Adrenal gland (tissue), 12 donors: Measurements from ENCODE around the gene SCAF1. TPM values are rescaled to one million over a fixed set of nuclear protein-coding genes. Genes with fewer than 3 reads are reported as not detected.

Experiments
- DNase-seq, 7 donors: peaks; one replicate each; pipeline ENCODE4 v3.0.0-alpha.2; 2019 to 2020
- H3K27ac ChIP-seq, 5 donors: fragments of 200-600 bp; sonication (generic) in 4 of 5; 1 replicate in 3 of 5; 2 replicates in 2 of 5; pipeline versions ENCODE4 v1.5.1 to v1.8.0; 2016 to 2020; ENCODE audit warnings: mild to moderate bottlenecking in 1 of 5
- H3K27me3 ChIP-seq: fragments of 200-600 bp; 2 replicates; pipeline ENCODE4 v1.8.0; 2021
- H3K36me3 ChIP-seq, 2 donors: fragments of 200-600 bp; replicated peaks in 1 of 2; 1 replicate in 1 of 2; 2 replicates in 1 of 2; pipeline versions ENCODE4 v1.5.1 to v1.8.0; 2018 to 2022
- H3K4me1 ChIP-seq, 2 donors: fragments of 200-600 bp; replicated peaks in 1 of 2; 1 replicate in 1 of 2; 2 replicates in 1 of 2; pipeline versions ENCODE4 v1.5.1 to v1.8.0; 2018 to 2021
- H3K4me3 ChIP-seq, 4 donors: fragments of 200-600 bp; sonication (generic) in 3 of 4; one replicate each; pipeline ENCODE4 v1.5.1; 2016 to 2018
- H3K9me3 ChIP-seq, 3 donors: fragments of 200-600 bp; sonication (generic) in 1 of 3; replicated peaks in 1 of 3; 1 replicate in 2 of 3; 2 replicates in 1 of 3; pipeline versions ENCODE4 v1.5.1 to v1.8.0; 2016 to 2021
- CTCF ChIP-seq, 6 experiments: fragments of 450-650 bp in 4 of 6; fragments of 200-600 bp in 2 of 6; sonication (generic) in 1 of 6; IDR thresholded peaks; 1 replicate in 5 of 6; 2 replicates in 1 of 6; pipeline versions ENCODE4 v1.5.1 to v1.8.0; 2016 to 2021; ENCODE audit warnings: antibody characterized with exemption in 6 of 6, mild to moderate bottlenecking in 2 of 6, moderate library complexity in 1 of 6
- POLR2A ChIP-seq, 2 donors: fragments of 450-650 bp; IDR thresholded peaks; one replicate each; pipeline ENCODE4 v1.6.1; 2017; ENCODE audit warnings: antibody characterized with exemption in 2 of 2, mild to moderate bottlenecking in 2 of 2, moderate library complexity in 1 of 2
- WGBS, 4 donors: extraction: QIAGEN DNeasy Blood & Tissue Kit in 2 of 4; methylation state at CpG; one replicate each; pipeline versions ENCODE4 v1.1.5 to v1.1.7; 2013 to 2017; 5-methylcytosine and 5-hydroxymethylcytosine counted together
- intact Hi-C, 2 donors: fragments of 100-400 bp; cut with DNase I; formaldehyde crosslinking; loops; one replicate each; pipeline versions ENCODE4 v1.14.1 to v1.15.0; 2022 to 2023
- polyA plus RNA-seq, 3 donors: library from polyadenylated mRNA; stranded (reverse); fragments of 200-250 nt in 2 of 3; fragments of 350-450 nt in 1 of 3; fragmentation: Illumina TruSeq in 1 of 3; extraction: RNeasy Lipid Tissue Mini Kit (QIAGEN cat#74804) in 1 of 3; gene quantifications; one replicate each; pipeline ENCODE4 v1.2.3, GENCODE V29; 2013 to 2014
- total RNA-seq, 9 donors: library from RNA; depleted of rRNA in 4 of 9; stranded (reverse); fragments of >200 nt in 4 of 9; fragments of 120-200 nt in 1 of 9; fragmentation: NEBNext Ultra II Directional in 1 of 9; extraction: Animal tissue kit (Norgen Biotek cat#: 25700) in 1 of 9; gene quantifications; one replicate each; pipeline versions ENCODE4 v1.1.0 to v1.2.4, GENCODE V29; 2013 to 2023
- donor health status: healthy with polysubstance abuse.
- donor health status: Bipolar disorder and iron deficiency.
- donor health status: DM: yes; HTN: yes; CAD: no.
- donor health status: DM: no; HTN: no; CAD: no.
- donor health status: DM: no; HTN: no; CAD: no.
- donor health status: DM: yes; HTN: yes; CAD: no.

SCAF1 gene
- total and polyA plus RNA-seq, 12 donors, result 4.2 to 81.3 (median 39.0) TPM

- intact Hi-C loops, result no loop called here
- Histone ChIP-seq H3K27me3 (no peaks in the 10 kb centered on the region), H3K4me3 (no peak overlapping the region), H3K36me3 (peaks cover 0 to 67% of the 10 kb centered on the region in 2 donors), H3K4me1 (peaks cover 7 to 12% of the 10 kb centered on the region in 2 donors), H3K27ac (no peak overlapping the region), H3K9me3 (no peaks in the 10 kb centered on the region)
- no peak for DNase-seq
- WGBS, 4 donors, result 90 to 95% (median 93%) methylated on average over 7 to 15 of the region's 15 CpGs
- TF ChIP-seq POLR2A (IDR thresholded peaks at IDR 0.05) (no peak), CTCF (IDR thresholded peaks at IDR 0.05) (no peak)
Observed at GRCh38 chr19:49660338-49660961, 18.4 kb downstream of the SCAF1 start.

DNA sequence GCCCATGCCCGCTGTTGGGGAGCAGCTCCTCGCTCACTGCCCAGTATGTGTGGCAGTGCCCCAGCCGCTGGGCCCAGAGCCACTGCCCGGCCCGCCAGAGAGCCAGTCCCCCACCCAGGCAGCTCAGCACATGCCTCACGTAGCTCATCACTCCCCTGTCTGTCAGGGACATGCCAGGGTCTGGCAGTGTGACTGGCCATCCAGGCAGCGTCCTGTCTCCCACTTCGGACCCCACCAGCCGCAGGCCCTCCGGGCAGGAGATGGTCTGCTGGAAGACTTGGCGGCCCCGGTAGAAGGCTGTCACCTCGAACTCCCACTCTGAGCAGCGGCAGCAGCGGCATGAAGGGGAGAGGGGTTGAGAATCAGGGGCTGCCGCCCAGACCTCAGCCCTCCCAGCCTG lies 20.0 kb downstream of the SCAF1 start:
- DNase-seq, result no peak
- H3K9me3 ChIP-seq, result no peaks in the 10 kb centered on the region
- intact Hi-C loops, result no loop called here
- 80 to 94% (median 94%) methylated on average over 8 to 16 of the region's 16 CpGs; no CpG with 5 or more reads in 1 of the 4 donors for WGBS, 4 donors
- H3K4me1 ChIP-seq, result peaks cover 14 to 17% of the 10 kb centered on the region in 2 donors
- no peak for TF ChIP-seq POLR2A (IDR thresholded peaks at IDR 0.05)
- TF ChIP-seq CTCF (IDR thresholded peaks at IDR 0.05), result no peak
- H3K27me3 ChIP-seq, result no peaks in the 10 kb centered on the region
- H3K4me3 ChIP-seq, result no peak overlapping the region
- H3K36me3 ChIP-seq, result peaks cover 0 to 52% of the 10 kb centered on the region in 2 donors
- no peak overlapping the region for H3K27ac ChIP-seq

DNA sequence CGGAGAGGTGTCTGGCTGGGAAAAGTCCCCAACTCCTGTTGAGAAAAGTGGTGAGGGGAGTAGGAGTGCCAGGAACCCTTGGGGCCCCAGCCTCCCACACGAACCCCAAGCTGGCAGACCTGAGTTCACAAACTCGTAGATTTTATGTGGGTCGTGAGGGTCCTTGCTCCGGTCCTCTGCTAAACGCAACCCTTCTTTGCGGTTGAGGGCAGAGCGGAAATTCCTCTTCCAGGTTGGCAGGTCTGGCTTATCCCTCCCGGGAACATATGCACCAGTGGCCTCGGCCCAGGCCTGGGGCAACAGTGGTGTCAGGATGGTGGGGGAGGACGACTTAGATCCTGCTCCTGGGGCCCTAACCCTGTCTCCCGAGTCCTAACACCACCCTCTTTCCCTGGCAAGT lies 21.2 kb downstream of the SCAF1 start:
- H3K4me3 ChIP-seq, result no peak overlapping the region
- H3K9me3 ChIP-seq, result no peaks in the 10 kb centered on the region
- H3K4me1 ChIP-seq, result peaks cover 14 to 17% of the 10 kb centered on the region in 2 donors
- peaks cover 0 to 40% of the 10 kb centered on the region in 2 donors for H3K36me3 ChIP-seq
- WGBS, 4 donors, result 86 to 94% (median 91%) methylated on average over 12 of the region's 12 CpGs
- H3K27me3 ChIP-seq, result no peaks in the 10 kb centered on the region
- TF ChIP-seq CTCF (IDR thresholded peaks at IDR 0.05) (no peak), POLR2A (IDR thresholded peaks at IDR 0.05) (no peak)
- no peak for DNase-seq
- intact Hi-C loops, result no loop called here
- H3K27ac ChIP-seq, result no peak overlapping the region

DNA sequence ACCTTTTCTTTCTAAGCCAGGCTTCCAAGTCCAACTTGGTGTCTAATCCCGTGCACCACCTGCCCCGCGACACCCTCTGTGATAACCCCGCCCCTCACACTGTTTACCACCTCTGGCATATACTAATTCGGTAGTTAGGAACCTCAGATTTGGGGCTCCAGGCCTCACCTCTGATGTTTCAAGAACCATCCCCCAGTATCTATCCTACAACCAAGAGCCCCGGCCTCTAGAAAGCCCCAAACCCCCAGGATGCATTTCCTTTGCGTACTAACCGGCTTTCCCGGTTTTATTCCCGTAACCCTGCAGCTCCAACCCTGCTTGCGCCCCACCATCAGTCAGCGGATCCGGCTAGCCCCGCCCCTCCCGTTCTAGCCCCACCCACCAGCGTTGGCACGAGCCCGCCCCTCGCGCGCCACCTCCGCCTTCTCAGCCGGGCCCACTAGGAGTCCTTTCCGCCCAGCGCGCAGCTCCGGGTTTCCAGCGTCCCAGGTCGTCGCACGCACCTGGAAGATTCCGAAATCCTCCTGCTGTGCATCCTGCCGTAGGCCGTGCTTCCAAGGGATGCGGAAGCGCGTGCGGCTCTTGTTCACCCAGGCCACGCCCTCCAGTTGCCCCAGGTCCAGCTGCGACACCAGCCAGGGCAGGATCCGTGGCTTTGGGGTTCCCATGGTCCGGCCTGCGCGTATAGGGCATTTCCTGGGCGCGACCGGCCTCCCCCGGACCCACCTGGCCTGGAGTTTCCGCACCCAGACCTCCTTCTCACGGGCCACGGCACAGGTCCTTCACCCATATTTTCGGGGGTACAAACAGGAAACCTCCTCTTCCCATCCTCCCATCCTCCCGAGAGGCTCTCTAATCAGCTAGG lies 22.4 kb downstream of the SCAF1 start:
- H3K27me3 ChIP-seq, result no peaks in the 10 kb centered on the region
- peak overlapping the region in 3 of 4 donors; percentile 53 to 69 (median 61) for H3K4me3 ChIP-seq
- peaks cover 0 to 30% of the 10 kb centered on the region in 2 donors for H3K36me3 ChIP-seq
- 0 to 2% (median 0%) methylated on average over 24 to 53 of the region's 53 CpGs for WGBS, 4 donors
- DNase-seq, result peak; percentile 89 to 94 (median 92)
- peak overlapping the region; percentile 72 to 92 (median 86) for H3K27ac ChIP-seq
- no peaks in the 10 kb centered on the region for H3K9me3 ChIP-seq
- intact Hi-C loops, result no loop called here
- H3K4me1 ChIP-seq, result peaks cover 14 to 17% of the 10 kb centered on the region in 2 donors
- TF ChIP-seq POLR2A (IDR thresholded peaks at IDR 0.05) (peak in 1 of 2 donors; percentile 58), CTCF (IDR thresholded peaks at IDR 0.05) (peak in 5 of 6 experiments; percentile 6 to 52 (median 31))
